ENCODE results near the gene ZP2. TPM values are rescaled to one million over a fixed set of nuclear protein-coding genes. Genes with fewer than 3 reads are reported as not detected.
A peak's percentile ranks its signal among the peaks of the same experiment; 100 is the strongest.

The ZP2 gene
- total RNA-seq, 2 experiments from 2014 or later, result not detected

DNA sequence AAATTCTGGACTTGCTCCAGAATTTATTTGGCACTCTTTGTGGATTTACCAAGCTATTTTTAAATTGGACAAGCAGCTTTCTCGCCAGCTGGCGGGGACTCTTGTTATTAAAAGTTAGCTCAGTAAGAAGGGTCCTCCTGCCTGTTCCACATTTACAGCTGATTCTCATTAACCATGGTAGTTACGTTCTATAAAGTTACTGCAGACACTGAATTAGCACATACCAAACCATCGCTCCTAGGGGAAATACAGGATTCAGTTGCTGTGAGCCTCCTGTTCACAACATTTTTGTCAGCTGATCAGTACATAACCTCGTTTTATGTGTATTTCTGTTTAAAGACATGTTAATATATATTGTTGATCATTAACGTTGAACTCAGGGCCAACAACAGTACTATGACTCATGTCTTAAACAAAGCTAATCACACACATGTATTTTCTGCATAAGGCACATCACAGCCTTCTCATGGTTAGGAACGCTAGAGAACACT lies 48.7 kb downstream of the ZP2 start:
- DNase-seq (no peak), ATAC-seq (no peak)
- TF ChIP-seq, protein P1, sequence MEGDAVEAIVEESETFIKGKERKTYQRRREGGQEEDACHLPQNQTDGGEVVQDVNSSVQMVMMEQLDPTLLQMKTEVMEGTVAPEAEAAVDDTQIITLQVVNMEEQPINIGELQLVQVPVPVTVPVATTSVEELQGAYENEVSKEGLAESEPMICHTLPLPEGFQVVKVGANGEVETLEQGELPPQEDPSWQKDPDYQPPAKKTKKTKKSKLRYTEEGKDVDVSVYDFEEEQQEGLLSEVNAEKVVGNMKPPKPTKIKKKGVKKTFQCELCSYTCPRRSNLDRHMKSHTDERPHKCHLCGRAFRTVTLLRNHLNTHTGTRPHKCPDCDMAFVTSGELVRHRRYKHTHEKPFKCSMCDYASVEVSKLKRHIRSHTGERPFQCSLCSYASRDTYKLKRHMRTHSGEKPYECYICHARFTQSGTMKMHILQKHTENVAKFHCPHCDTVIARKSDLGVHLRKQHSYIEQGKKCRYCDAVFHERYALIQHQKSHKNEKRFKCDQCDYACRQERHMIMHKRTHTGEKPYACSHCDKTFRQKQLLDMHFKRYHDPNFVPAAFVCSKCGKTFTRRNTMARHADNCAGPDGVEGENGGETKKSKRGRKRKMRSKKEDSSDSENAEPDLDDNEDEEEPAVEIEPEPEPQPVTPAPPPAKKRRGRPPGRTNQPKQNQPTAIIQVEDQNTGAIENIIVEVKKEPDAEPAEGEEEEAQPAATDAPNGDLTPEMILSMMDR (IDR thresholded peaks at IDR 0.05), result no peak
- Mint-ChIP-seq H3K27ac (no peak overlapping the region), H3K36me3 (ENCODE audit: low read depth) (peaks cover 9% of the 10 kb centered on the region), H3K4me1 (ENCODE audit: low read depth) (peaks cover 17% of the 10 kb centered on the region), H3K4me3 (no peak overlapping the region), H3K9me3 (no peaks in the 10 kb centered on the region), H3K27me3 (no peaks in the 10 kb centered on the region)
- intact Hi-C loops (cut with micrococcal nuclease), result no loop called here
- CTCF ChIA-PET, result interaction anchor here (1.0 kb wide), 1 partner anchor 26 kb away, joined by 3 read pairs; no protein-coding TSS in a partner anchor
- POLR2A ChIA-PET, result interaction anchor here (0.6 kb wide), 1 partner anchor 1190 kb away, joined by 3 read pairs; no protein-coding TSS in a partner anchor

DNA sequence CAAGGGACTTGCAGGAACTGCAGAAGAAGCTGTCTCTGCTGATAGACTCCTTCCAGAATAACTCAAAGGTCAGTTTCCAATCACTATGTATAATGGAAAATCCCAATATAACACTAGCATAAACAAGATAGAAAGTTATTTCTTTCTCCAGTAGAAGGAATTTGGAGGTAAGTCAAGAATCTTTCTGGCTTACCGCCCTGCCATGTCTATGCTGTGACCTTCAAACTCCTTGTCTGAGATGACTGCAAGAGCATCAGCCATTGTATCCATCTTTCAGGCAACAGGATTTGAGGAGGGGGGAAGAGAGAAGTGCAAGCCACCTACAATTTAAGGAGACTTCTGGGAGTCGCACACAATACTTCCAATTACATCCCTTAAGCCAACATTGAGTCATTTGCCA lies 50.2 kb downstream of the ZP2 start:
- DNase-seq (no peak), ATAC-seq (no peak)
- no peak overlapping the region for H3K27ac Mint-ChIP-seq
- H3K9me3 Mint-ChIP-seq, result no peaks in the 10 kb centered on the region
- H3K4me1 Mint-ChIP-seq (ENCODE audit: low read depth), result peaks cover 19% of the 10 kb centered on the region
- no peaks in the 10 kb centered on the region for H3K27me3 Mint-ChIP-seq
- intact Hi-C loops (cut with micrococcal nuclease), result no loop called here
- TF ChIP-seq, protein P1 (IDR thresholded peaks at IDR 0.05), result no peak
- ChIA-PET CTCF (no interaction called here), POLR2A (no interaction called here)
- peaks cover 6% of the 10 kb centered on the region for H3K36me3 Mint-ChIP-seq (ENCODE audit: low read depth)
- no peak overlapping the region for H3K4me3 Mint-ChIP-seq

DNA sequence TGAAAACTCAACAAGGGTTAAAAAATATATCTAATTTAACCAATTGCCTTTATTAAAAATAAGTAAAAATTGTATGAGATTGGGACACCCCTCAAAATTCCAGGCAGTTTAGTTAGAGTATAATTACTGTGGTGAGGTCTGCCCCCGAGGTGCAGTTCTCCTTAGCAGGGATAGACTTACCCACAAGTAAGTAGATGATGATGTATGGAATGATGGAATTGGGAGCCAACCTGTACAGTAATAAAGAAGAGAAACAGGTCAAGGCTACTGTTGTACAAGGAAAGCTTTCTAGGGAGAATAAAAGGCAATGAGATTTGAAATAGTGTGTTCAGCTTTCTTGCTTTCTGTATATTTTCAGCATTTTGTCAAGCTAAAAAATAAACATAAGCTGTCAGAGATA lies 51.1 kb downstream of the ZP2 start:
- intact Hi-C loops (cut with micrococcal nuclease), result no loop called here
- Mint-ChIP-seq H3K9me3 (no peaks in the 10 kb centered on the region), H3K27me3 (no peaks in the 10 kb centered on the region), H3K4me3 (no peak overlapping the region), H3K4me1 (ENCODE audit: low read depth) (peaks cover 19% of the 10 kb centered on the region), H3K36me3 (ENCODE audit: low read depth) (peaks cover 3% of the 10 kb centered on the region), H3K27ac (no peak overlapping the region)
- ChIA-PET POLR2A (no interaction called here), CTCF (interaction anchor here (1.7 kb wide), 1 partner anchor 12 kb away, joined by 4 read pairs; no protein-coding TSS in a partner anchor)
- DNase-seq, result no peak
- TF ChIP-seq, protein P1 (IDR thresholded peaks at IDR 0.05), result no peak
- no peak for ATAC-seq

DNA sequence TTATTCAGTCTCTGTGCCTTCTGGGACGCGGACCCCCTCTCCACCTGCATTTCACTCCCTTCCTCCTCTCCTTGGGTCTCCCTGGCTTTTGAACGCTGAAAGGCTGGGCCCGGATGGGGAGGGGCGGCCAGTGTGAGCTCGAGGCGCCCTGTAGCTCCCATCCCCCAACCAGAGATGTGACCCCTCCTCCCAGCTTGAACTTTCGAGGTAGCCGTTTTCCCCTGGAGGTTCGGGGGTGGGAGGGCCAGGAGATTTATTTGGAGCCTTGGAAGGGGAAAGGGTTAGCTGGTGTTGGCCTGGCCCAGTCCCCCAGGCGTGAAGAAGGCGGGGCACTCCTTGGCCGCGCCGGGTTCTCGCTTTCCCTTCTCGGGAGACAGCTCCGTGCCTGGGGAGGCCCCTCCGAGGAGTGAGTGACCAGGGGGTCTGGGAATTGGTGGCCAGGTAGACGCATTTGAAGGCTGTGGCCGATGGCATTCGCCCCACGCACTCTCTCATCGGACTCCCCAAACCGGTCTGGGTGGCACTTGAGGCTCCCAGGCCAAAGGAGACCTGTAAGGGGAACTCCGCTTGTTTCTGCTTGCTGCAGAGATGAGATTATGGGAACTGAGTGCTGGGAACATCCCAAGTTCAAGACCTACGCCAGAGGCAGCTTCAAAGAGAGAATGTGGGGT lies 52.0 kb downstream of the ZP2 start:
- peak overlapping the region; percentile 60 for H3K27ac Mint-ChIP-seq
- ChIA-PET CTCF (interaction anchor here (0.8 to 1.7 kb wide), 5 partner anchors 11 to 141 kb away, joined by 3 to 4 read pairs (median 4); no protein-coding TSS in a partner anchor), POLR2A (no interaction called here)
- no peaks in the 10 kb centered on the region for H3K9me3 Mint-ChIP-seq
- ATAC-seq (no peak), DNase-seq (peak; percentile 12)
- H3K4me1 Mint-ChIP-seq (ENCODE audit: low read depth), result peaks cover 19% of the 10 kb centered on the region
- peaks cover 3% of the 10 kb centered on the region for H3K36me3 Mint-ChIP-seq (ENCODE audit: low read depth)
- intact Hi-C loops (cut with micrococcal nuclease), result loop anchor here (10.0 kb wide), 1 partner anchor 145 kb away; no protein-coding TSS in a partner anchor
- TF ChIP-seq, protein P1 (IDR thresholded peaks at IDR 0.05), result no peak
- no peaks in the 10 kb centered on the region for H3K27me3 Mint-ChIP-seq
- H3K4me3 Mint-ChIP-seq, result peak overlapping the region; percentile 76

Data from activated CD8-positive, alpha-beta T cell treated with anti-CD3 and anti-CD28 coated beads for 36 hours (primary cell).